GM20000 (cell line): ENCODE results near the gene ZC3H7A.

Experiments used
- DNase-seq: peaks from one replicate; pipeline ENCODE4 v3.0.0; 2012; ENCODE audit warnings: low spot score
- TF ChIP-seq, protein P1 (sequence below): IDR thresholded peaks from 2 replicates; pipeline ENCODE4 v1.5.1; 2012; ENCODE audit warnings: mild to moderate bottlenecking, control low read depth; ENCODE audit errors: extremely low read depth, missing control alignments

The ZC3H7A gene

DNA sequence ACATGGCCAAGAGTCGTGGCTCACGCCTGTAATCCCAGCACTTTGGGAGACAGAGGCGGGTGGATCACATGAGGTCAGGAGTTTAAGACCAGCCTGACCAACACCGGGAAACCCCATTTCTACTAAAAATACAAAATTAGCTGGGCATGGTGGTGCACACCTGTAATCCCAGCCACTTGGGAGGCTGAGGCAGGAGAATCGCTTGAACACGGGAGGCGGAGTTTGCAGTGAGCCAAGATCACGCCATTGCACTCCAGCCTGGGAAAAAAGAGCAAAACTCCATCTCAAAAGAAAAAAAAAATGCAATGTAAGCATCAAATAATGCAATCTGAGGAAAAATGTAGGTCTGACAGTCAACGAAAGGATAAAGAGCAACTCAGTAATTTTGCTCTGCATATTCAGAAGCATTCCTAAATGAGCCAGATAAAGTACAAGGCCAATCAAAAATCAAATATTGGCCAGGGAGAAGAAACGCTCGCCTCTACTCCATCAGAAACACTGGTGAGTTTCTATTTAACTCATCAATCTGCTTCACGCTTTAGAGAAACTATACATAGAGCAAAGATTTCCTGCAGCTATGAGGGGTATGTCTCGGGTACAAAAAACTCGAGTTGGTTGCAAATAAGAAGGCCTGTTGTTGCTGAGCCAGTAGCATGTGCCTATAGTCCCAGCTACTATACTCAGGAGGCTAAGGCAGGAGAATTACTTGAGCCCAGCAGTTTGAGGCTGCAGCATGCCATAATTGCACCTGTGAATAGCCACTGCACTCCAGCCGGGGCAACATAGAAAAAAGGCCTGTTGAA is 58.1 kb downstream of the ZC3H7A start:
- peak; percentile 48 for DNase-seq

GRCh38 chr16:11737713-11738112 is 59.3 kb downstream of the ZC3H7A start:
- TF ChIP-seq, protein P1, sequence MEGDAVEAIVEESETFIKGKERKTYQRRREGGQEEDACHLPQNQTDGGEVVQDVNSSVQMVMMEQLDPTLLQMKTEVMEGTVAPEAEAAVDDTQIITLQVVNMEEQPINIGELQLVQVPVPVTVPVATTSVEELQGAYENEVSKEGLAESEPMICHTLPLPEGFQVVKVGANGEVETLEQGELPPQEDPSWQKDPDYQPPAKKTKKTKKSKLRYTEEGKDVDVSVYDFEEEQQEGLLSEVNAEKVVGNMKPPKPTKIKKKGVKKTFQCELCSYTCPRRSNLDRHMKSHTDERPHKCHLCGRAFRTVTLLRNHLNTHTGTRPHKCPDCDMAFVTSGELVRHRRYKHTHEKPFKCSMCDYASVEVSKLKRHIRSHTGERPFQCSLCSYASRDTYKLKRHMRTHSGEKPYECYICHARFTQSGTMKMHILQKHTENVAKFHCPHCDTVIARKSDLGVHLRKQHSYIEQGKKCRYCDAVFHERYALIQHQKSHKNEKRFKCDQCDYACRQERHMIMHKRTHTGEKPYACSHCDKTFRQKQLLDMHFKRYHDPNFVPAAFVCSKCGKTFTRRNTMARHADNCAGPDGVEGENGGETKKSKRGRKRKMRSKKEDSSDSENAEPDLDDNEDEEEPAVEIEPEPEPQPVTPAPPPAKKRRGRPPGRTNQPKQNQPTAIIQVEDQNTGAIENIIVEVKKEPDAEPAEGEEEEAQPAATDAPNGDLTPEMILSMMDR: no peak
- DNase-seq: no peak

More for the DNA sequence above, 58.1 kb downstream of the ZC3H7A start:
- TF ChIP-seq, protein P1: no peak

DNA sequence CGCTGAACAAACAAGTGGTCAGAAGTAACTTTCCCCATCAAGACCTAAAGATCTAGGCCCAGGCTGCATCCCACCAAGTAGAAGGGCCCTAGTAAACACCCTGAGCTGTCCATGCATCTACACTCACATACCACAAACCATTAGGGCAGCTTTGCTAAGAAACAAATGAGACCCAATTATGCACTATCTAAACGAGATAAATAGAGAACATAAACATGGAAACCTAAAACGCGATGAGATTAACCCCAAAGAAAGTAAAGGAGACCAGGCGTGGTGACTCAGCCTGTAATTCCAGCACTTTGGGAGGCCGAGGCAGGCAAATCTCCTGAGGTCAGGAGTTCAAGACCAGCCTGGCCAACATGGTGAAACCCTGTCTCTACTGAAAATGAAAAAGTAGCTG is 60.2 kb downstream of the ZC3H7A start:
- TF ChIP-seq, protein P1: no peak
- no peak for DNase-seq

GRCh38 chr16:11735787-11736186 is 61.3 kb downstream of the ZC3H7A start:
- TF ChIP-seq, protein P1: no peak
- no peak for DNase-seq

DNA sequence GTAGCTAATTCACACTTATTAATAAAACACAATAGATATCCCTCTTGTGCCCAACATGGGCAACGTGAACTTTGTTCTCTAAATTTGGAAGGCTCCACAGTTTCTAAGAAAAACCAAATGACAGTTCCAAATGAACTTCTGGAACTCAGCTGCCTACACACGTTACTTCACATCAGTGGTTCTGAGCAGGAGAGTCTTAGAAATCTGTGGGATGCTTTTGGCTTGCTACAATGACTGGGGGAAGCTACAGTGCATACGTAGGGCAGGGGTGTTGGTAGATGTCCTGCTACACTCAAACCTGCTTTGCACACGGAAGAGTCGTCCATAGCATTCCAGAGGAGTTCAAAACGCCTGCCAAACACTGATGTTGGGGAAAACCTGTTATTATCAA is 62.4 kb downstream of the ZC3H7A start:
- TF ChIP-seq, protein P1: no peak
- DNase-seq: no peak

- DNase-seq: peak; percentile 44
- TF ChIP-seq, protein P1: no peak
Observed at GRCh38 chr16:11734025-11734652, 62.9 kb downstream of the ZC3H7A start.

DNA sequence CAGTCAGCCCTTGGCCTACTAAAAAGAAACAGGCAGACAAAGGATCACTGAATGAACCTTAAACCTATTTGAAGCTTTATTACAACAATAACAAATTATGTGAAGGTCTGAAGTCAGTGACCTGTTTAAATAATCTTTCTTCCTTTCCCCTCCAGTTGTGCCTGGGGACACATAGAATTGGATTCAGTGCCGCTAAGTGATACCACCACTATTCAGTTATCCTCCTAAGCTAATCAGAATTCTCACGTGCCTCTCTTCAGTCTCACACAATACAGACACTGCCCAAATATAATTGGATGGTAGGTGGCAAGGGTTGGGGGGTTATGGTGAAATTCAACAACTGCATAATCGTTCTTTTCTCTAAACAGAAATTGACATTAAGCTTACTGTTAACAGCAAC is 65.8 kb downstream of the ZC3H7A start:
- TF ChIP-seq, protein P1: no peak

More for the DNA sequence above, 65.8 kb downstream of the ZC3H7A start:
- no peak for DNase-seq
